ENCODE data around the gene NCAPD3. TPM values are rescaled to one million over a fixed set of nuclear protein-coding genes. Genes with fewer than 3 reads are reported as not detected.

NCAPD3 gene
- total RNA-seq, 1 experiment from 2014 or later: 63.0 TPM

DNA sequence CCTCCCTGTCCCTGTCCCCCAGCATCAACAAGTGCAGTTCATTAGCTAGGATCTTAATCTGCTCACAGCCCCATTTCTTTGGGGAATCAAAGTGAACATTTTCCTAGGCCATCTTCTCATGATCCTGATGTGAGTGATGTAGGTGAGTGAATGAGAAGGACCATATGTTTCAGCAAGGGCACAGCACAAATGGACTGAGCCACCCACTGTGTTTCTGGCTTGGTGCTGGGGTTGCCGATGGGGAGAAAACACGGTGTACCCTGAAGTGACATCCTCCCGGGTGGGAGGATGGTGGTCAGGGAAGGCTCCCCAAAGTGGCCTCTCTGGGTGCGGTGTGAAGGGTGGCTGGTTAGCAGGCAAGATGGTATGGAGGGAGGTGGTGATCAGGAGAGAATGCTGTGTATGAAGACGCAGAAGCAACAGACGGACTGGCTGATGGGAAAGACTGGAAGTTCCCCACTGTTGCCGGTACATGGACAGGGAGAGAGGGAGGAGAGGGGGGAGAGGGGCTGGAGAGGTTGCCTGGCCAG lies 82.7 kb downstream of the NCAPD3 start:
- TF ChIP-seq NR3C1 (CRISPR knock-in tag; conservative IDR thresholded peaks at IDR 0.05; ENCODE audit: low read depth): no peak
- TF ChIP-seq, protein P1, sequence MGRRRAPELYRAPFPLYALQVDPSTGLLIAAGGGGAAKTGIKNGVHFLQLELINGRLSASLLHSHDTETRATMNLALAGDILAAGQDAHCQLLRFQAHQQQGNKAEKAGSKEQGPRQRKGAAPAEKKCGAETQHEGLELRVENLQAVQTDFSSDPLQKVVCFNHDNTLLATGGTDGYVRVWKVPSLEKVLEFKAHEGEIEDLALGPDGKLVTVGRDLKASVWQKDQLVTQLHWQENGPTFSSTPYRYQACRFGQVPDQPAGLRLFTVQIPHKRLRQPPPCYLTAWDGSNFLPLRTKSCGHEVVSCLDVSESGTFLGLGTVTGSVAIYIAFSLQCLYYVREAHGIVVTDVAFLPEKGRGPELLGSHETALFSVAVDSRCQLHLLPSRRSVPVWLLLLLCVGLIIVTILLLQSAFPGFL (CRISPR knock-in tag; IDR thresholded peaks at IDR 0.05; ENCODE audit: borderline replicate concordance): no peak
- no peak for TF ChIP-seq ZNF396 (CRISPR knock-in tag; IDR thresholded peaks at IDR 0.05; ENCODE audit: borderline replicate concordance)
- no peak for TF ChIP-seq OVOL2 (CRISPR knock-in tag; IDR thresholded peaks at IDR 0.05; ENCODE audit: borderline replicate concordance)
- no peak for TF ChIP-seq NR2C2 (CRISPR knock-in tag; IDR thresholded peaks at IDR 0.05)
- TF ChIP-seq FOXJ3 (CRISPR knock-in tag; IDR thresholded peaks at IDR 0.05; ENCODE audit: borderline replicate concordance): no peak
- no peak for TF ChIP-seq GTF2I (CRISPR knock-in tag; conservative IDR thresholded peaks at IDR 0.05)
- no peak for TF ChIP-seq RELA (CRISPR knock-in tag; IDR thresholded peaks at IDR 0.05; ENCODE audit: borderline replicate concordance)
- no peak for TF ChIP-seq ZNF425 (CRISPR knock-in tag; conservative IDR thresholded peaks at IDR 0.05)
- TF ChIP-seq SMAD3 (CRISPR knock-in tag; IDR thresholded peaks at IDR 0.05; ENCODE audit: borderline replicate concordance): no peak
- TF ChIP-seq, protein P2, sequence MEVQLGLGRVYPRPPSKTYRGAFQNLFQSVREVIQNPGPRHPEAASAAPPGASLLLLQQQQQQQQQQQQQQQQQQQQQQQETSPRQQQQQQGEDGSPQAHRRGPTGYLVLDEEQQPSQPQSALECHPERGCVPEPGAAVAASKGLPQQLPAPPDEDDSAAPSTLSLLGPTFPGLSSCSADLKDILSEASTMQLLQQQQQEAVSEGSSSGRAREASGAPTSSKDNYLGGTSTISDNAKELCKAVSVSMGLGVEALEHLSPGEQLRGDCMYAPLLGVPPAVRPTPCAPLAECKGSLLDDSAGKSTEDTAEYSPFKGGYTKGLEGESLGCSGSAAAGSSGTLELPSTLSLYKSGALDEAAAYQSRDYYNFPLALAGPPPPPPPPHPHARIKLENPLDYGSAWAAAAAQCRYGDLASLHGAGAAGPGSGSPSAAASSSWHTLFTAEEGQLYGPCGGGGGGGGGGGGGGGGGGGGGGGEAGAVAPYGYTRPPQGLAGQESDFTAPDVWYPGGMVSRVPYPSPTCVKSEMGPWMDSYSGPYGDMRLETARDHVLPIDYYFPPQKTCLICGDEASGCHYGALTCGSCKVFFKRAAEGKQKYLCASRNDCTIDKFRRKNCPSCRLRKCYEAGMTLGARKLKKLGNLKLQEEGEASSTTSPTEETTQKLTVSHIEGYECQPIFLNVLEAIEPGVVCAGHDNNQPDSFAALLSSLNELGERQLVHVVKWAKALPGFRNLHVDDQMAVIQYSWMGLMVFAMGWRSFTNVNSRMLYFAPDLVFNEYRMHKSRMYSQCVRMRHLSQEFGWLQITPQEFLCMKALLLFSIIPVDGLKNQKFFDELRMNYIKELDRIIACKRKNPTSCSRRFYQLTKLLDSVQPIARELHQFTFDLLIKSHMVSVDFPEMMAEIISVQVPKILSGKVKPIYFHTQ (CRISPR knock-in tag; IDR thresholded peaks at IDR 0.05): no peak
- TF ChIP-seq NFE2L1 (CRISPR knock-in tag; IDR thresholded peaks at IDR 0.05): no peak
- TF ChIP-seq NR1H2 (CRISPR knock-in tag; IDR thresholded peaks at IDR 0.05): no peak
- no peak for TF ChIP-seq KAT7 (CRISPR knock-in tag; IDR thresholded peaks at IDR 0.05; ENCODE audit: borderline replicate concordance)
- TF ChIP-seq MYBL2 (CRISPR knock-in tag; IDR thresholded peaks at IDR 0.05): no peak
- no peak for TF ChIP-seq ZNF671 (CRISPR knock-in tag; IDR thresholded peaks at IDR 0.05)
- TF ChIP-seq, protein P3, sequence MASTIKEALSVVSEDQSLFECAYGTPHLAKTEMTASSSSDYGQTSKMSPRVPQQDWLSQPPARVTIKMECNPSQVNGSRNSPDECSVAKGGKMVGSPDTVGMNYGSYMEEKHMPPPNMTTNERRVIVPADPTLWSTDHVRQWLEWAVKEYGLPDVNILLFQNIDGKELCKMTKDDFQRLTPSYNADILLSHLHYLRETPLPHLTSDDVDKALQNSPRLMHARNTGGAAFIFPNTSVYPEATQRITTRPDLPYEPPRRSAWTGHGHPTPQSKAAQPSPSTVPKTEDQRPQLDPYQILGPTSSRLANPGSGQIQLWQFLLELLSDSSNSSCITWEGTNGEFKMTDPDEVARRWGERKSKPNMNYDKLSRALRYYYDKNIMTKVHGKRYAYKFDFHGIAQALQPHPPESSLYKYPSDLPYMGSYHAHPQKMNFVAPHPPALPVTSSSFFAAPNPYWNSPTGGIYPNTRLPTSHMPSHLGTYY (CRISPR knock-in tag; IDR thresholded peaks at IDR 0.05): no peak
- TF ChIP-seq TP53 (CRISPR knock-in tag; IDR thresholded peaks at IDR 0.05): no peak
- TF ChIP-seq, protein P4, sequence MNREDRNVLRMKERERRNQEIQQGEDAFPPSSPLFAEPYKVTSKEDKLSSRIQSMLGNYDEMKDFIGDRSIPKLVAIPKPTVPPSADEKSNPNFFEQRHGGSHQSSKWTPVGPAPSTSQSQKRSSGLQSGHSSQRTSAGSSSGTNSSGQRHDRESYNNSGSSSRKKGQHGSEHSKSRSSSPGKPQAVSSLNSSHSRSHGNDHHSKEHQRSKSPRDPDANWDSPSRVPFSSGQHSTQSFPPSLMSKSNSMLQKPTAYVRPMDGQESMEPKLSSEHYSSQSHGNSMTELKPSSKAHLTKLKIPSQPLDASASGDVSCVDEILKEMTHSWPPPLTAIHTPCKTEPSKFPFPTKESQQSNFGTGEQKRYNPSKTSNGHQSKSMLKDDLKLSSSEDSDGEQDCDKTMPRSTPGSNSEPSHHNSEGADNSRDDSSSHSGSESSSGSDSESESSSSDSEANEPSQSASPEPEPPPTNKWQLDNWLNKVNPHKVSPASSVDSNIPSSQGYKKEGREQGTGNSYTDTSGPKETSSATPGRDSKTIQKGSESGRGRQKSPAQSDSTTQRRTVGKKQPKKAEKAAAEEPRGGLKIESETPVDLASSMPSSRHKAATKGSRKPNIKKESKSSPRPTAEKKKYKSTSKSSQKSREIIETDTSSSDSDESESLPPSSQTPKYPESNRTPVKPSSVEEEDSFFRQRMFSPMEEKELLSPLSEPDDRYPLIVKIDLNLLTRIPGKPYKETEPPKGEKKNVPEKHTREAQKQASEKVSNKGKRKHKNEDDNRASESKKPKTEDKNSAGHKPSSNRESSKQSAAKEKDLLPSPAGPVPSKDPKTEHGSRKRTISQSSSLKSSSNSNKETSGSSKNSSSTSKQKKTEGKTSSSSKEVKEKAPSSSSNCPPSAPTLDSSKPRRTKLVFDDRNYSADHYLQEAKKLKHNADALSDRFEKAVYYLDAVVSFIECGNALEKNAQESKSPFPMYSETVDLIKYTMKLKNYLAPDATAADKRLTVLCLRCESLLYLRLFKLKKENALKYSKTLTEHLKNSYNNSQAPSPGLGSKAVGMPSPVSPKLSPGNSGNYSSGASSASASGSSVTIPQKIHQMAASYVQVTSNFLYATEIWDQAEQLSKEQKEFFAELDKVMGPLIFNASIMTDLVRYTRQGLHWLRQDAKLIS (CRISPR knock-in tag; IDR thresholded peaks at IDR 0.05; ENCODE audit: borderline replicate concordance): no peak
- TF ChIP-seq, protein P5, sequence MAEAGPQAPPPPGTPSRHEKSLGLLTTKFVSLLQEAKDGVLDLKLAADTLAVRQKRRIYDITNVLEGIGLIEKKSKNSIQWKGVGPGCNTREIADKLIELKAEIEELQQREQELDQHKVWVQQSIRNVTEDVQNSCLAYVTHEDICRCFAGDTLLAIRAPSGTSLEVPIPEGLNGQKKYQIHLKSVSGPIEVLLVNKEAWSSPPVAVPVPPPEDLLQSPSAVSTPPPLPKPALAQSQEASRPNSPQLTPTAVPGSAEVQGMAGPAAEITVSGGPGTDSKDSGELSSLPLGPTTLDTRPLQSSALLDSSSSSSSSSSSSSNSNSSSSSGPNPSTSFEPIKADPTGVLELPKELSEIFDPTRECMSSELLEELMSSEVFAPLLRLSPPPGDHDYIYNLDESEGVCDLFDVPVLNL (CRISPR knock-in tag; IDR thresholded peaks at IDR 0.05; ENCODE audit: borderline replicate concordance, low read depth): no peak
- ChIA-PET CTCF (interaction anchor here (1.9 to 2.5 kb wide), 2 partner anchors 91 to 96 kb away, joined by 10 to 11 read pairs; no protein-coding TSS in a partner anchor), POLR2A (no interaction called here)
- H3K9me3 Mint-ChIP-seq: peaks cover 33% of the 10 kb centered on the region
- DNase-seq (ENCODE audit: low spot score) (no peak), ATAC-seq (no peak)
- no peak overlapping the region for H3K27ac Mint-ChIP-seq
- peaks cover 10% of the 10 kb centered on the region for H3K4me1 Mint-ChIP-seq
- no peak overlapping the region for H3K4me3 Mint-ChIP-seq
- H3K36me3 Mint-ChIP-seq: peaks cover 55% of the 10 kb centered on the region
- no peaks in the 10 kb centered on the region for H3K27me3 Mint-ChIP-seq (ENCODE audit: low read depth)
